Neural cell (in vitro differentiated cells): ENCODE results near the gene DMRT2. TPM values are rescaled to one million over a fixed set of nuclear protein-coding genes. Genes with fewer than 3 reads are reported as not detected.

Experiments
- H2AFZ ChIP-seq: fragments of 200-600, 300-800 bp; sonication (generic), shearing (Covaris generic); 2 replicates; pipeline ENCODE4 v1.6.0; 2014; ENCODE audit warnings: low read depth, mild to moderate bottlenecking, antibody characterized with exemption, low read length, moderate library complexity
- H3F3A ChIP-seq: fragments of 200-600 bp; shearing (Covaris generic); 2 replicates; pipeline ENCODE4 v1.6.1; 2016; ENCODE audit warnings: mild to moderate bottlenecking, moderate library complexity, mixed read lengths, antibody characterized with exemption, low read length; ENCODE audit not compliant: insufficient read depth, poor library complexity, severe bottlenecking
- H3K27ac ChIP-seq: fragments of 200-600, 300-800 bp; sonication (generic), shearing (Covaris generic); 2 replicates; pipeline ENCODE4 v1.5.1; 2014; ENCODE audit warnings: mild to moderate bottlenecking, low read length, moderate library complexity
- H3K27me3 ChIP-seq: fragments of 300-800, 200-600 bp; sonication (generic), shearing (Covaris generic); 2 replicates; pipeline ENCODE4 v1.6.0; 2014; ENCODE audit warnings: mild to moderate bottlenecking, low read depth, low read length, moderate library complexity; ENCODE audit not compliant: insufficient read depth
- H3K36me3 ChIP-seq: fragments of 300-800, 200-600 bp; sonication (generic), shearing (Covaris generic); 2 replicates; pipeline ENCODE4 v1.5.1; 2014; ENCODE audit warnings: mild to moderate bottlenecking, antibody characterized with exemption, low read length, moderate library complexity; ENCODE audit not compliant: insufficient read depth
- H3K4me2 ChIP-seq: fragments of 300-800, 200-600 bp; sonication (generic), shearing (Covaris generic); 2 replicates; pipeline ENCODE4 v1.6.0; 2014; ENCODE audit warnings: mild to moderate bottlenecking, low read length
- H3K4me3 ChIP-seq: fragments of 300-800, 200-600 bp; sonication (generic), shearing (Covaris generic); 2 replicates; pipeline ENCODE4 v1.5.1; 2014; ENCODE audit warnings: mild to moderate bottlenecking, low read length, moderate library complexity
- H3K79me2 ChIP-seq: fragments of 200-600 bp; shearing (Covaris generic); replicated peaks from 2 replicates; pipeline ENCODE4 v1.6.0; 2014; ENCODE audit warnings: mild to moderate bottlenecking, low read length, moderate library complexity; ENCODE audit not compliant: insufficient read depth
- H3K9ac ChIP-seq: fragments of 300-800, 200-600 bp; sonication (generic), shearing (Covaris generic); 2 replicates; pipeline ENCODE4 v1.6.1; 2016; ENCODE audit warnings: mild to moderate bottlenecking, low read length, mixed read lengths
- H3K9me2 ChIP-seq: fragments of 200-600 bp; shearing (Covaris generic); 2 replicates; pipeline ENCODE4 v1.6.1; 2016; ENCODE audit warnings: mild to moderate bottlenecking, low read length, mixed read lengths; ENCODE audit not compliant: insufficient read depth
- H3K9me3 ChIP-seq: fragments of 200-600, 300-800 bp; sonication (generic), shearing (Covaris generic); 2 replicates; pipeline ENCODE4 v1.6.1; 2016; ENCODE audit warnings: mild to moderate bottlenecking, mixed run types, low read length, moderate library complexity, mixed read lengths
- H4K20me1 ChIP-seq: fragments of 200-600 bp; shearing (Covaris generic); 2 replicates; pipeline ENCODE4 v1.6.1; 2016; ENCODE audit warnings: mild to moderate bottlenecking, mixed run types; ENCODE audit not compliant: insufficient read depth
- CTCF ChIP-seq: fragments of 450-650 bp; IDR thresholded peaks from 2 replicates; pipeline ENCODE4 v1.5.1; 2014; ENCODE audit warnings: antibody characterized with exemption, mild to moderate bottlenecking, moderate library complexity; ENCODE audit not compliant: poor library complexity, severe bottlenecking
- EP300 ChIP-seq: fragments of 450-650 bp; conservative IDR thresholded peaks from 2 replicates; pipeline ENCODE4 v1.6.1; 2014; ENCODE audit warnings: antibody characterized with exemption, mild to moderate bottlenecking, moderate library complexity; ENCODE audit not compliant: poor library complexity, severe bottlenecking
- EZH2 ChIP-seq: fragments of 200-600, 300-800 bp; shearing (Covaris generic), sonication (generic); IDR thresholded peaks from 2 replicates; pipeline ENCODE4 v1.6.1; 2014; ENCODE audit warnings: antibody characterized with exemption, low read length, borderline replicate concordance, mild to moderate bottlenecking; ENCODE audit not compliant: insufficient read depth, poor library complexity, severe bottlenecking
- MXI1 ChIP-seq: fragments of 450-650 bp; conservative IDR thresholded peaks from 2 replicates; pipeline ENCODE4 v1.6.1; 2014; ENCODE audit warnings: antibody characterized with exemption, mild to moderate bottlenecking; ENCODE audit not compliant: poor library complexity, severe bottlenecking
- POLR2AphosphoS5 ChIP-seq: IDR thresholded peaks from 2 replicates; pipeline ENCODE4 v1.6.1; 2012
- RAD21 ChIP-seq: fragments of 450-650 bp; conservative IDR thresholded peaks from 2 replicates; pipeline ENCODE4 v1.6.1; 2014; ENCODE audit warnings: antibody characterized with exemption, mild to moderate bottlenecking, moderate library complexity
- REST ChIP-seq: IDR thresholded peaks from 2 replicates; pipeline ENCODE4 v1.6.1; 2012; ENCODE audit warnings: borderline replicate concordance
- SMC3 ChIP-seq: fragments of 450-650 bp; conservative IDR thresholded peaks from 2 replicates; pipeline ENCODE4 v1.6.1; 2014; ENCODE audit warnings: antibody characterized with exemption, mild to moderate bottlenecking, moderate library complexity; ENCODE audit not compliant: poor library complexity
- TAF1 ChIP-seq: IDR thresholded peaks from 2 replicates; pipeline ENCODE4 v1.6.1; 2012; ENCODE audit warnings: low read depth
- polyA plus RNA-seq: library from polyadenylated mRNA; depleted of rRNA; stranded (reverse); fragments of >200 nt; gene quantifications from 2 replicates; pipeline ENCODE4 v1.2.3, GENCODE V29; 2014

Gene DMRT2
- polyA plus RNA-seq, 1 donor from 2014 or later, result 0.20 TPM

- TF ChIP-seq EZH2, result no peak
- TF ChIP-seq TAF1, result no peak
- TF ChIP-seq CTCF, result no peak
- TF ChIP-seq REST, result no peak
- TF ChIP-seq POLR2AphosphoS5, result no peak
- no peak for TF ChIP-seq EP300
- no peak for TF ChIP-seq MXI1
- TF ChIP-seq RAD21, result no peak
- TF ChIP-seq SMC3, result no peak
- H3K4me2 ChIP-seq, result no peak overlapping the region
These were observed 15.0 kb downstream of the DMRT2 start for GRCh38 chr9:1065130-1065529.

GRCh38 chr9:1070692-1071091, 20.5 kb downstream of the DMRT2 start:
- no peak overlapping the region for H3K4me3 ChIP-seq
- no peak overlapping the region for H3K4me2 ChIP-seq
- H4K20me1 ChIP-seq, result no peaks in the 10 kb centered on the region
- no peaks in the 10 kb centered on the region for H3K36me3 ChIP-seq
- H3K9me3 ChIP-seq, result no peaks in the 10 kb centered on the region
- no peaks in the 10 kb centered on the region for H3K27me3 ChIP-seq
- no peaks in the 10 kb centered on the region for H3K79me2 ChIP-seq
- H3K27ac ChIP-seq, result no peak overlapping the region
- TF ChIP-seq CTCF, result no peak
- TF ChIP-seq EZH2, result no peak
- TF ChIP-seq MXI1, result no peak
- no peak for TF ChIP-seq SMC3
- no peak for TF ChIP-seq RAD21
- no peak for TF ChIP-seq TAF1
- no peak for TF ChIP-seq REST
- TF ChIP-seq EP300, result no peak
- no peak for TF ChIP-seq POLR2AphosphoS5
- no peaks in the 10 kb centered on the region for H3F3A ChIP-seq
- no peak overlapping the region for H2AFZ ChIP-seq
- no peak overlapping the region for H3K9ac ChIP-seq
- H3K9me2 ChIP-seq, result no peaks in the 10 kb centered on the region

More at GRCh38 chr9:1065130-1065529, 15.0 kb downstream of the DMRT2 start:
- H3K79me2 ChIP-seq, result no peaks in the 10 kb centered on the region
- no peak overlapping the region for H2AFZ ChIP-seq
- H4K20me1 ChIP-seq, result no peaks in the 10 kb centered on the region
- no peaks in the 10 kb centered on the region for H3K36me3 ChIP-seq
- H3K9me3 ChIP-seq, result no peaks in the 10 kb centered on the region
- H3K27ac ChIP-seq, result no peak overlapping the region
- H3K9ac ChIP-seq, result no peak overlapping the region
- no peaks in the 10 kb centered on the region for H3F3A ChIP-seq
- H3K9me2 ChIP-seq, result no peaks in the 10 kb centered on the region
- H3K27me3 ChIP-seq, result no peaks in the 10 kb centered on the region
- no peak overlapping the region for H3K4me3 ChIP-seq
